ENCODE results near the gene DRG2. TPM values are rescaled to one million over a fixed set of nuclear protein-coding genes. Genes with fewer than 3 reads are reported as not detected.

DRG2 gene
- total and polyA plus RNA-seq, 10 of the 15 experiments (the other 5 are each of a cell fraction or from before 2014, with no cell fraction given) = 9.1 to 64.8 (median 45.7) TPM

GRCh38 chr17:18144855-18145254, 57.1 kb downstream of the DRG2 start:
- Histone ChIP-seq H3K4me1 (ENCODE audit: control insufficient read depth, insufficient read depth, low read length) (no peaks in the 10 kb centered on the region), H3K4me3 (no peak overlapping the region), H4K20me1 (ENCODE audit: control insufficient read depth, insufficient read depth) (no peaks in the 10 kb centered on the region), H3K27me3 (replicated peaks in 1 of 2; ENCODE audit: control insufficient read depth in 2 of 2, insufficient read depth in 2 of 2, low read length in 1 of 2) (no peaks in the 10 kb centered on the region), H3K27ac (ENCODE audit: control insufficient read depth, insufficient read depth) (no peak overlapping the region), H2AFZ (ENCODE audit: control insufficient read depth, low read depth, low read length) (no peak overlapping the region), H3K9ac (ENCODE audit: control insufficient read depth, insufficient read depth, low read length) (no peak overlapping the region), H3K4me2 (ENCODE audit: control insufficient read depth, insufficient read depth) (no peak overlapping the region), H3K79me2 (ENCODE audit: control insufficient read depth, insufficient read depth, low read length) (no peaks in the 10 kb centered on the region), H3K9me3 (replicated peaks; ENCODE audit: control insufficient read depth, insufficient read depth, low read length) (no peaks in the 10 kb centered on the region), H3K36me3 (ENCODE audit: control insufficient read depth in 2 of 2, insufficient read depth in 2 of 2, low read length in 1 of 2) (no peaks in the 10 kb centered on the region)
- POLR2A ChIA-PET = interaction anchor here (0.6 to 1.2 kb wide), 3 partner anchors 16 to 382 kb away, joined by 3 to 6 read pairs (median 4); no protein-coding TSS in a partner anchor
- intact Hi-C loops (cut with micrococcal nuclease; ENCODE audit: unreplicated experiment) (no loop called here), in situ Hi-C loops (cut with MboI) (no loop called here)
- no TSS peak for BruUV-seq (replicated peaks)
- RAD21 ChIA-PET (ENCODE audit: unreplicated experiment) = interaction anchor here (0.7 to 2.7 kb wide), 3 partner anchors 9 to 38 kb away, joined by 3 to 10 read pairs (median 3); partner anchors contain the start of gene ALKBH5
- DNase-seq (ENCODE audit: low read depth, low spot score) (no peak), ATAC-seq (no peak), FAIRE-seq (no peak)
- no peak for TF ChIP-seq CBX3 (IDR thresholded peaks at IDR 0.05; ENCODE audit: borderline replicate concordance, low read depth)
- TF ChIP-seq, protein P1, sequence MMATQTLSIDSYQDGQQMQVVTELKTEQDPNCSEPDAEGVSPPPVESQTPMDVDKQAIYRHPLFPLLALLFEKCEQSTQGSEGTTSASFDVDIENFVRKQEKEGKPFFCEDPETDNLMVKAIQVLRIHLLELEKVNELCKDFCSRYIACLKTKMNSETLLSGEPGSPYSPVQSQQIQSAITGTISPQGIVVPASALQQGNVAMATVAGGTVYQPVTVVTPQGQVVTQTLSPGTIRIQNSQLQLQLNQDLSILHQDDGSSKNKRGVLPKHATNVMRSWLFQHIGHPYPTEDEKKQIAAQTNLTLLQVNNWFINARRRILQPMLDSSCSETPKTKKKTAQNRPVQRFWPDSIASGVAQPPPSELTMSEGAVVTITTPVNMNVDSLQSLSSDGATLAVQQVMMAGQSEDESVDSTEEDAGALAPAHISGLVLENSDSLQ (IDR thresholded peaks at IDR 0.05) = no peak
- TF ChIP-seq IKZF1 (conservative IDR thresholded peaks at IDR 0.05) = no peak
- no peak for TF ChIP-seq RAD21 (IDR thresholded peaks at IDR 0.05; ENCODE audit: insufficient read depth, low read depth, low read length)
- TF ChIP-seq ZZZ3 (IDR thresholded peaks at IDR 0.05; ENCODE audit: control insufficient read depth, insufficient read length, low read depth) = no peak
- TF ChIP-seq ZSCAN29 (IDR thresholded peaks at IDR 0.05) = no peak
- CTCF ChIA-PET = interaction anchor here (0.9 to 2.1 kb wide), 4 partner anchors 11 to 72 kb away, joined by 3 to 5 read pairs (median 4); partner anchors contain the start of gene ALKBH5
- SMC1A ChIA-PET (ENCODE audit: uncharacterized antibody, unreplicated experiment) = no interaction called here
- 0% methylated on average over 1 of the region's 1 CpG for WGBS (ENCODE audit: insufficient coverage, insufficient replicate concordance, low lambda C conversion rate, missing lambda C conversion rate)

- RAD21 ChIA-PET (ENCODE audit: unreplicated experiment) = interaction anchor here (2.7 kb wide), 1 partner anchor 37 kb away, joined by 10 read pairs; the partner anchor contains the start of gene ALKBH5
- no peak overlapping the region for H2AFZ ChIP-seq (ENCODE audit: control insufficient read depth, low read depth, low read length)
- WGBS (ENCODE audit: insufficient coverage, insufficient replicate concordance, low lambda C conversion rate, missing lambda C conversion rate) = 61% methylated on average over 13 of the region's 13 CpGs
- in situ Hi-C loops (cut with MboI) (no loop called here), intact Hi-C loops (cut with micrococcal nuclease; ENCODE audit: unreplicated experiment) (no loop called here)
- H3K79me2 ChIP-seq (ENCODE audit: control insufficient read depth, insufficient read depth, low read length) = no peaks in the 10 kb centered on the region
- SMC1A ChIA-PET (ENCODE audit: uncharacterized antibody, unreplicated experiment) = interaction anchor here (1.5 kb wide), 1 partner anchor 25 kb away, joined by 3 read pairs; no protein-coding TSS in a partner anchor
- DNase-seq (ENCODE audit: low read depth, low spot score) (no peak), ATAC-seq (no peak), FAIRE-seq (no peak)
- CTCF ChIA-PET = interaction anchor here (1.4 to 2.1 kb wide), 3 partner anchors 12 to 71 kb away, joined by 3 to 5 read pairs (median 4); partner anchors contain the start of gene ALKBH5
- no peaks in the 10 kb centered on the region for H3K27me3 ChIP-seq (replicated peaks in 1 of 2; ENCODE audit: control insufficient read depth in 2 of 2, insufficient read depth in 2 of 2, low read length in 1 of 2)
- H4K20me1 ChIP-seq (ENCODE audit: control insufficient read depth, insufficient read depth) = no peaks in the 10 kb centered on the region
- no peak overlapping the region for H3K27ac ChIP-seq (ENCODE audit: control insufficient read depth, insufficient read depth)
- H3K4me1 ChIP-seq (ENCODE audit: control insufficient read depth, insufficient read depth, low read length) = no peaks in the 10 kb centered on the region
- H3K36me3 ChIP-seq (ENCODE audit: control insufficient read depth in 2 of 2, insufficient read depth in 2 of 2, low read length in 1 of 2) = no peaks in the 10 kb centered on the region
- no peak overlapping the region for H3K4me2 ChIP-seq (ENCODE audit: control insufficient read depth, insufficient read depth)
- no peak overlapping the region for H3K9ac ChIP-seq (ENCODE audit: control insufficient read depth, insufficient read depth, low read length)
- BruUV-seq (replicated peaks) = no TSS peak
- no peaks in the 10 kb centered on the region for H3K9me3 ChIP-seq (replicated peaks; ENCODE audit: control insufficient read depth, insufficient read depth, low read length)
- POLR2A ChIA-PET = no interaction called here
- no peak overlapping the region for H3K4me3 ChIP-seq
- TF ChIP-seq HCFC1 (IDR thresholded peaks at IDR 0.05; ENCODE audit: low read length) (no peak), RFX5 (IDR thresholded peaks at IDR 0.05; ENCODE audit: low read depth, low read length) (no peak), BRCA1 (IDR thresholded peaks at IDR 0.05; ENCODE audit: low read depth, low read length) (no peak), NFIC (IDR thresholded peaks at IDR 0.05; ENCODE audit: low read depth, low read length) (no peak), NBN (IDR thresholded peaks at IDR 0.05) (no peak), ZNF274 (IDR thresholded peaks at IDR 0.05; ENCODE audit: insufficient read depth, insufficient read length) (no peak), YY1 (IDR thresholded peaks at IDR 0.05; ENCODE audit: low read depth, low read length) (no peak), ELK1 (IDR thresholded peaks at IDR 0.05; ENCODE audit: low read depth, low read length) (no peak)
- TF ChIP-seq, protein P2, sequence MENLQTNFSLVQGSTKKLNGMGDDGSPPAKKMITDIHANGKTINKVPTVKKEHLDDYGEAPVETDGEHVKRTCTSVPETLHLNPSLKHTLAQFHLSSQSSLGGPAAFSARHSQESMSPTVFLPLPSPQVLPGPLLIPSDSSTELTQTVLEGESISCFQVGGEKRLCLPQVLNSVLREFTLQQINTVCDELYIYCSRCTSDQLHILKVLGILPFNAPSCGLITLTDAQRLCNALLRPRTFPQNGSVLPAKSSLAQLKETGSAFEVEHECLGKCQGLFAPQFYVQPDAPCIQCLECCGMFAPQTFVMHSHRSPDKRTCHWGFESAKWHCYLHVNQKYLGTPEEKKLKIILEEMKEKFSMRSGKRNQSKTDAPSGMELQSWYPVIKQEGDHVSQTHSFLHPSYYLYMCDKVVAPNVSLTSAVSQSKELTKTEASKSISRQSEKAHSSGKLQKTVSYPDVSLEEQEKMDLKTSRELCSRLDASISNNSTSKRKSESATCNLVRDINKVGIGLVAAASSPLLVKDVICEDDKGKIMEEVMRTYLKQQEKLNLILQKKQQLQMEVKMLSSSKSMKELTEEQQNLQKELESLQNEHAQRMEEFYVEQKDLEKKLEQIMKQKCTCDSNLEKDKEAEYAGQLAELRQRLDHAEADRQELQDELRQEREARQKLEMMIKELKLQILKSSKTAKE (IDR thresholded peaks at IDR 0.05; ENCODE audit: low read depth, poor library complexity, severe bottlenecking) = no peak
Measured at GRCh38 chr17:18145811-18146210, 58.1 kb downstream of the DRG2 start.
